Loucy (cell line): ENCODE measurements around the gene CHCT1.

ENCODE experiments used
- CTCF ChIP-seq: fragments of 200-600 bp; sonication (generic); conservative IDR thresholded peaks from 2 replicates; pipeline ENCODE4 v1.5.1; 2014; ENCODE audit warnings: mild to moderate bottlenecking, antibody characterized with exemption, low read length
- EZH2phosphoT487 ChIP-seq: fragments of 200-600 bp; IDR thresholded peaks from 2 replicates; pipeline ENCODE4 v1.6.1; 2018; ENCODE audit warnings: antibody characterized with exemption, mild to moderate bottlenecking, moderate library complexity, borderline replicate concordance

GRCh38 chr17:60464343-60464742, 42.1 kb downstream of the CHCT1 start:
- TF ChIP-seq CTCF (no peak), EZH2phosphoT487 (no peak)
